ENCODE measurements around the gene TERT.

TERT gene

GRCh38 chr5:1206521-1207412, 88.1 kb downstream of the TERT start:
- no peak for DNase-seq (ENCODE audit: low read depth)

GRCh38 chr5:1205255-1206180, 89.3 kb downstream of the TERT start:
- DNase-seq (ENCODE audit: low read depth) = no peak

GRCh38 chr5:1204693-1205242, 90.1 kb downstream of the TERT start:
- DNase-seq (ENCODE audit: low read depth) = no peak

- DNase-seq (ENCODE audit: low read depth) = no peak
Observed at GRCh38 chr5:1203968-1204692, 90.7 kb downstream of the TERT start.

GRCh38 chr5:1203311-1203967, 91.4 kb downstream of the TERT start:
- DNase-seq (ENCODE audit: low read depth) = no peak

All from activated T-cell treated with anti-CD3 and anti-CD28 coated beads for 24 hours (primary cell).